ENCODE results near the gene CAMK1D.

The CAMK1D gene

DNA sequence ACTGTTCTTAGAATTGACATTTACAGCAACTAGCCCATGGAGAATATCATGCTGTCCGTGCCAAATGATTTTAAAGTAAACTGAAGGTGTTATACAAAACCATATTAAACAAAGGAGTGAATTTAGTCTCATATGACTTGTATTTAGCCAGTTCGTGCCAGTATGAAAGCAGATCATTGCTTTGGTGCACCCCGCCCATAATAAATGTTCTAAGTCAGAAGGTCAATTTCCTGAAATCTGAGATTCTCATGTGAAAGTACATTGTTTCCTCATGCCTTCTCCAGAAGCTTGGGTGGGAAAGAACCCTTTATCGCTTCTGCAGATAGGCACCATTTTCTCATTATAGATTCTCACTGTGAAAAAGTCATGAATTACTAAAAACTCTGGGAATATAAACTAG is 106.4 kb downstream of the CAMK1D start:
- H3K79me2 ChIP-seq (ENCODE audit: insufficient read depth, low read depth) = peaks cover 6% of the 10 kb centered on the region

DNA sequence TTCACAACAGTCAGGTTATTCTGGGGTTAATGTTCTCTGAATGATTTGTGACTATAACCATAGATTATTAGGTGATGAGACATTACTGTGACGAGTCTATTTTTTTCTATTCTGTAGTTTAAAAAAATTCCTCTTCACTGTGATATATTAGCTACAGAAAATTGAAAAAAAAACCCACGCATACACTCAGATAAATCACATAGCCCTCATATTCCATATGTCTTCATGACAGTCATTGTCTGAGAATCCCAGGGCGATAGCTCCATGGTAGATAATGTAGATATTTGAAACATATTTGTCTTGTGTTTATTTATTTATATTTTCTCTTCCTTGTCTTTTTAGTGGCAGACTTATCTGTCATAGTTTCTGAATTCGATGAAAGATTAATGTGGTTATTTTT is 110.0 kb downstream of the CAMK1D start:
- Histone ChIP-seq H4K20me1 (ENCODE audit: insufficient read depth) (no peaks in the 10 kb centered on the region), H3K9ac (no peak overlapping the region), H3K4me2 (no peak overlapping the region), H3K4me3 (IDR thresholded peaks at IDR 0.05; ENCODE audit: insufficient read depth, low read depth, low read length) (no peak overlapping the region), H2AFZ (ENCODE audit: low read depth) (no peak overlapping the region), H3K27ac (no peak overlapping the region), H3K36me3 (ENCODE audit: insufficient read depth) (no peaks in the 10 kb centered on the region), H3K79me2 (ENCODE audit: insufficient read depth, low read depth) (peaks cover 6% of the 10 kb centered on the region; the same call in 1 of the 2 replicates), H3K27me3 (ENCODE audit: insufficient read depth, low read depth) (no peaks in the 10 kb centered on the region), H3K4me1 (ENCODE audit: low read depth, poor library complexity, severe bottlenecking) (peaks cover 28% of the 10 kb centered on the region)
- TF ChIP-seq, protein P1, sequence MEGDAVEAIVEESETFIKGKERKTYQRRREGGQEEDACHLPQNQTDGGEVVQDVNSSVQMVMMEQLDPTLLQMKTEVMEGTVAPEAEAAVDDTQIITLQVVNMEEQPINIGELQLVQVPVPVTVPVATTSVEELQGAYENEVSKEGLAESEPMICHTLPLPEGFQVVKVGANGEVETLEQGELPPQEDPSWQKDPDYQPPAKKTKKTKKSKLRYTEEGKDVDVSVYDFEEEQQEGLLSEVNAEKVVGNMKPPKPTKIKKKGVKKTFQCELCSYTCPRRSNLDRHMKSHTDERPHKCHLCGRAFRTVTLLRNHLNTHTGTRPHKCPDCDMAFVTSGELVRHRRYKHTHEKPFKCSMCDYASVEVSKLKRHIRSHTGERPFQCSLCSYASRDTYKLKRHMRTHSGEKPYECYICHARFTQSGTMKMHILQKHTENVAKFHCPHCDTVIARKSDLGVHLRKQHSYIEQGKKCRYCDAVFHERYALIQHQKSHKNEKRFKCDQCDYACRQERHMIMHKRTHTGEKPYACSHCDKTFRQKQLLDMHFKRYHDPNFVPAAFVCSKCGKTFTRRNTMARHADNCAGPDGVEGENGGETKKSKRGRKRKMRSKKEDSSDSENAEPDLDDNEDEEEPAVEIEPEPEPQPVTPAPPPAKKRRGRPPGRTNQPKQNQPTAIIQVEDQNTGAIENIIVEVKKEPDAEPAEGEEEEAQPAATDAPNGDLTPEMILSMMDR (conservative IDR thresholded peaks at IDR 0.05; ENCODE audit: low read depth, low read length) = no peak

More for the DNA sequence above, 106.4 kb downstream of the CAMK1D start:
- Histone ChIP-seq H3K27ac (no peak overlapping the region), H3K9ac (no peak overlapping the region), H4K20me1 (ENCODE audit: insufficient read depth) (no peaks in the 10 kb centered on the region), H3K27me3 (ENCODE audit: insufficient read depth, low read depth) (no peaks in the 10 kb centered on the region), H3K4me1 (ENCODE audit: low read depth, poor library complexity, severe bottlenecking) (peaks cover 8% of the 10 kb centered on the region), H3K4me2 (no peak overlapping the region), H3K4me3 (IDR thresholded peaks at IDR 0.05; ENCODE audit: insufficient read depth, low read depth, low read length) (no peak overlapping the region), H2AFZ (ENCODE audit: low read depth) (no peak overlapping the region), H3K36me3 (ENCODE audit: insufficient read depth) (no peaks in the 10 kb centered on the region)
- TF ChIP-seq, protein P1 (conservative IDR thresholded peaks at IDR 0.05; ENCODE audit: low read depth, low read length) = no peak

DNA sequence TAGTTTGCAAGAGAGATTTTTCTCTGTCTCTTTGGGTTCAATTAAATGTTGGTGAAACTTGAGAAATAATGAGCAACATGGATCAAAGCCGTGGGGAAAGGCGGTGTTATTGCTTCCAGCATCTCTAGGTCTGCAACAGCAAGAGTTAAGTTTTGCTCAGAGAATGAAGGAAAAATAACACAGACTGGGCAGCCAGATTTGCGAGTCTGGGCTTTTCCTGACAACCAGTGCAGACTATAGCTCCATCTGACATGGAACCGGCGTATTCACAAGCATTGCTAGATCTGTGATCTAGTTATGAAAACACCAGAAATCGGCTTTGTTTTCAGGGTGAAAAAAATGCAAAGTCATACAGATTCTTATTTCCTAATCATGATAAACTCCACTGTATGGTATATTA is 110.4 kb downstream of the CAMK1D start:
- H3K36me3 ChIP-seq (ENCODE audit: insufficient read depth) = no peaks in the 10 kb centered on the region
- H3K9ac ChIP-seq = no peak overlapping the region
- H3K27me3 ChIP-seq (ENCODE audit: insufficient read depth, low read depth) = no peaks in the 10 kb centered on the region
- H3K4me3 ChIP-seq (IDR thresholded peaks at IDR 0.05; ENCODE audit: insufficient read depth, low read depth, low read length) = no peak overlapping the region
- H3K4me2 ChIP-seq = no peak overlapping the region
- TF ChIP-seq, protein P1 (conservative IDR thresholded peaks at IDR 0.05; ENCODE audit: low read depth, low read length) = no peak
- no peak overlapping the region for H2AFZ ChIP-seq (ENCODE audit: low read depth)
- H3K4me1 ChIP-seq (ENCODE audit: low read depth, poor library complexity, severe bottlenecking) = peaks cover 28% of the 10 kb centered on the region
- no peak overlapping the region for H3K27ac ChIP-seq
- H3K79me2 ChIP-seq (ENCODE audit: insufficient read depth, low read depth) = peaks cover 6% of the 10 kb centered on the region; the same call in 1 of the 2 replicates
- H4K20me1 ChIP-seq (ENCODE audit: insufficient read depth) = no peaks in the 10 kb centered on the region

DNA sequence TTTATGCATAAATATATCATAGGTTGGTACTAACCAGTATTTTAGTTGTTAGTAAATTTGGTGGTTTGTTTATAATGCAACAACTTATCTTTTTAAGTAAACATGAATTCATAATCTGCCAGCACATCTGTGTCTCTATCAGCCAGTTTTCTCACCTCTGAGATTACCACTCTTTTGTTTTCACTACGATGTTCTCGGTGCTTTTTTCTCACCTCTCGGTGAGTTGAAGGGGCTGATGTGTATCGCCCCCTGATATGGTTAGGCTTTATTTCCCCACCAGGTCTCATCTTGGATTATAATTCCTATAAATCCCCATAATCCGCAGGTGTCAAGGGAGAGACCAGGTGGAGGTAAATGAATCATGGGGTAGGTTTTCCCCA is 114.1 kb downstream of the CAMK1D start:
- Histone ChIP-seq H3K4me2 (no peak overlapping the region), H3K79me2 (ENCODE audit: insufficient read depth, low read depth) (peaks cover 6% of the 10 kb centered on the region; the same call in 1 of the 2 replicates), H3K27ac (no peak overlapping the region; the same call in 1 of the 2 replicates), H4K20me1 (ENCODE audit: insufficient read depth) (no peaks in the 10 kb centered on the region), H2AFZ (ENCODE audit: low read depth) (no peak overlapping the region), H3K4me1 (ENCODE audit: low read depth, poor library complexity, severe bottlenecking) (peaks cover 27% of the 10 kb centered on the region), H3K4me3 (IDR thresholded peaks at IDR 0.05; ENCODE audit: insufficient read depth, low read depth, low read length) (no peak overlapping the region), H3K9ac (no peak overlapping the region), H3K36me3 (ENCODE audit: insufficient read depth) (no peaks in the 10 kb centered on the region), H3K27me3 (ENCODE audit: insufficient read depth, low read depth) (no peaks in the 10 kb centered on the region)
- TF ChIP-seq, protein P1 (conservative IDR thresholded peaks at IDR 0.05; ENCODE audit: low read depth, low read length) = no peak
